Measurements from ENCODE around the gene JPH2.
"Not testable (repeated sequence)": the region's sequence is repeated elsewhere in the genome, so short reads cannot be mapped to it uniquely, and the experiment has no call there.

Gene JPH2

DNA sequence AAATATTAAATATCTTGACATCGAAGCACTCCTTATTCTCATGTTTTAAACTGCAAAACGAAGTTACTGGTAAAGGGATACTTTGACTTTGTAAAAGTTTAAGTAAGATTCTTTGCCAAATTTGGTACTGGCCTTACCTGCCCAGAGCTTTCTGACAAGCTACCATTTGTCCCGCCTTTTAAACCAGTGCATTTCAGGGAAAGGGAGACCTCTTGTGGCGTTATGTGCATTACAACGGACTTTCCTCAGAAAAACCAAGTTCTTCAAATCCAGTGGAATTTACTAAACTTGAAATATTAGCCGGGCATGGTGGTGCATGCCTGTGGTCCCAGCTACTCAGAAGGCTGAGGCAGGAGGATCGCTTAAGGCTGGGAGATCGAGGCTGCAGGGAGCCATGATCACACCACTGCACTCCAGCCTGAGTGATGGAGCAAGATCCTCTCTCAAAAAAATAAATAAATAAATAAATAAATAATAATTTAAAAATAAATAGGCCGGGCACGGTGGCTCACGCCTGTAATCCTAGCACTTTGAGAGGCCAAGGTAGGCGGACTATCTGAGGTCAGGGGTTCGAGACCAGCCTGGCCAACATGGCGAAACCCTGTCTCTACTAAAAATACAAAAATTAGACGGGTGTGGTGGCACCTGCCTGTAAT lies 3.3 kb upstream of the JPH2 start:
- in situ Hi-C loops (cut with HindIII; ENCODE audit: low sequenced_read_pairs): not testable (repeated sequence)

DNA sequence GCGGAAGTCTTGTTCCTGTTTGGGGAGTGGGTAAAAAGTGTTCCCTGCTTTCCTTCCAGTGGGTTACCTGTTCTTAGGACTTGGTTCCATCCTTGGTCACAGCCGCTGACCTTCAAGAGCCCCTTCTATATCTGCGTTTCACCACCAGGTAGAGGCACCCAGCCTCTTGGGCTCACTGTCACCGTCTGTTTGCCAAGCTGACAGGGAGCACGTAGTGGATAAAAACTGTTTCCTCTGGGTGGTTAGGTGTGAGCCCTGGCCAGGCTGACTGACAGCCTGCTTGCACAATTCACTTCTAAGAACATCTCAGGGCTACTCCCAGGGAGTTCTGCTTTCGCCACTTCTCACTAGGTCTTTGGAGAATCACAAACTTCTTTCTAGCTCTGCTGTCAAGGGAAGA lies 1.8 kb upstream of the JPH2 start:
- in situ Hi-C loops (cut with HindIII; ENCODE audit: low sequenced_read_pairs): no loop called here

DNA sequence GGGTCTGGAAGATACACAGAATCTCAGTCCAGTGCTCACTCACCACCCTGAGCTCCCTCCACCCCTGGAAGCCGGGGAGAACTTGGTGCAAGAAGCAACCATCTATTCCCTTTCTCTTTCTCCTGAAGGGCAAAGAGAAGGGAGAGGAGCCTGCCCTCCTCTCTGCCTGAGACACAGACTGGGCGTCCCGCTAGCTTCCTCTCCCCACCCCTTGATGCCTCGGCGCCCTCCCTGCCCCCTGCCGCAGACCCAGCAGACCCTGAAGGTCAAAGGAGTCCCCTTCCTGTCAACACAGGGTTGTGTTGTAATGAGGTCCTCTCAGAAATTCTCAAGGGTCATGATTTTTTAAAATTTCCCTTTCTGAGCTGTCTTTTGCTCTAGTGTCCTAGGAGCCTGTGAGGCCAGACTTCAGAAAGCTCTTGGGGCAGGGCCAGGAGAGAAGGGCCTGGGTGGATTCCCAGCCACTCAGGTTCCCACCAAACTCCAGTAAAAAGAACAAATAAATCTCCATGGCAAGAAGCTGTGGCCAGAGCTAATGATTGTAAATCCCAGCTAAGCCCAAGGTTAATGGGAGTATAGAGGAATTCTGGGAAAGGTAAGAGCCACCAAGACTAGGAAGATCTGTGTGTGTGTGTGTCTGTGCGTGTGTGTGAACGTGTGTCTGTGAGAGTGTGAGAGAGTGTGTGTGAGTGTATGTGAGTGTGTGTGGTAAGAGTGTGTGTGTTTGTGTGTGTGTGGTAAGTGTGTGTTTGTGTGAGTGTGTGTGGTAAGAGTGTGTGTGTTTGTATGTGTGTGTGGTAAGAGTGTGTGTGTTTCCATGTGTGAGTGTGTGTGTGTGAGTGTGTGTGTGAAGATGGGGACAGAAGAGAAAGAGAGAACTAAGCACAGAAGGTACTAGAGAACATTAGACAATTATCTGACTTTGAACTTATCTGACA lies 1.1 kb upstream of the JPH2 start:
- in situ Hi-C loops (cut with HindIII; ENCODE audit: low sequenced_read_pairs): no loop called here

DNA sequence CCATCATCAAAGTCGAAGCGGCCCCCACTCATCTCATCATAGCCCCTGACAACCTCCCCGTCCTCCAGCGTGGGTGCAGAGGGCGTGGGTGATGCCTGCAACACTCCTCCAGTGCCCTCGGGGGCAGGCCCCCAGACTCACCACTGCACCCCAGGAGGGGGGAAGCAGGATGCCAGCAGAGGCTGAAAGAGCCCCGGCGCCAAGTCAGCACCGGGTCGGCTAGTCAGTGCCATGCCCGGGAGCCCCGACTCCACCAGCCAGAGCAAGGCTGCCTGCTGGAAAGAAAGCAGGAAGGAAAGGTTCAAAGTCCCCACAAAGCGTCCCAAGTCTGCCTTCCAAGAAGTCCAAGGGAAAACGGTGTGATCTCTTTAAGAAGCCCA lies 324 bp downstream of the JPH2 start:
- in situ Hi-C loops (cut with HindIII; ENCODE audit: low sequenced_read_pairs): no loop called here

DNA sequence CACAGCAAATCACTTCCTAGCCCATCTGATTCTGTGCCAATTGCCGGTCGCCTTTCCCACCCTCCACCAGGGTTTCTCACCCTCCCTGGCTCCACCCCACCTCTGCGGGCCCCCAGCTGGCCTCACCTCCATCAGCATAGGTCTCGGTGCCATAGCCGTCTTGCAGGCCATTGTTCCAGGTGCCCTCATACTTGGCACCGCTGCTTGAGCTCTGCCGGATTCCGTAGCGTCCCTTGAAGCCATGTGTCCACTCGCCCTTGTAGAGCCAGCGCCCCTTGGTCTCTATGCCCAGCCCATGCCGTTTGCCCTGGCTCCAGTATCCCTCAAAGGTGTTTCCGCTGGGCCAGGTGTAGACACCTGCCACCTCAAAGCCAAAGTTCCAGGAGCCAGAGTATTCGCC lies 787 bp downstream of the JPH2 start:
- in situ Hi-C loops (cut with HindIII; ENCODE audit: low sequenced_read_pairs): no loop called here

DNA sequence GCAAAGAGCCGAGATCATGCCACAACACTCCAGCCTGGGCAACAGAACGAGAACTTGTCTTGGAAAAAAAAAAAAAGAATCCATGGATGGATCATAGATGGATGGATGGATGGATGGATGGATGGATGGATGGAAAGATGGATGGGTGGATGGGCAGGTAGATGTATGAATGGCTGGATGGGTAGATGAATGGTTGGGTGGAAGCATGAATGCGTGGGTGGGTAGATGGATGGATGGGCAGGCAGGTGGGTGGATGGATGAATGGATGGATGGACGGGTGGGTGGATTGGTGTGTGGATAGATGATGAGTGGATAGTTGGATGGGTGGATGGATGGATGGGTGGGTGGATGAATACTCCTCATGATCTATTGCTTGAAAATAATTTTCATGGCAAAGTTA lies 1.4 kb downstream of the JPH2 start:
- in situ Hi-C loops (cut with HindIII; ENCODE audit: low sequenced_read_pairs): no loop called here

DNA sequence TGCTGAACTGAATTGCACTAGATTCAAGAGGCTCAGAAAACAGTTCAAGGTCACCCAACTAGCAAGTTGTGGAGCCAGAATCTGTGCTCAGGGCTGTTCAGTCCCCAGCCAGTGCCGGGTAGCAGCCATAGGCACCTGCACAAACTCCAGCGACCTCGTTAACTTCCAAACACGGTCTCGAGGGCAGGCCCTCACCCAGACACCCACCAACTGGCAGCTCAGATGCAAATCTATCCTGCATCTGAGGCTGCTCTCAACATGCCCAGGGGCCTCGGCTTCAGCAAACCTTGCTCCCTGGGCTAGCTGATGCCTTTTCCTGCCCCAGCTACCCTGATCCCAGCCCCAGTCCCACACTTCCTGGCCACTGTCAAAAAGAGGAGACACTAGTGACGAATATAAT lies 3.7 kb downstream of the JPH2 start:
- in situ Hi-C loops (cut with HindIII; ENCODE audit: low sequenced_read_pairs): no loop called here

DNA sequence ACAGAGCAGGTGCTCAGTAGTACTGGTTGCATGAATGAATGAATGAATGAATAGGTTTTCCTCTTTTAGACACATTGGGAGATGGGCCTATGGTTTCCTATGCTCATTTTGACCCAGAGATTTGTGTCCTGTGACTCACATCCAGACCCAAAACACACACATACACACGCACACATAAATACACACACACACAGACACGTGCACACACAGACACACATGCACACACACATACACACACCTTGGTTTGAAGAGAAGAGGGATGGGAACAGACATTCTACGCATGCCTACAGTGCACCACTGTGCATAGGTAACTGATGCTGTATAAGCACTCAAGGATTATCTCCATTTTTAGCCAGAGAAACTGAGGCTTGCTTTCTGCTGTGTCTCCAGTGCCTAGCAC lies 4.1 kb downstream of the JPH2 start:
- in situ Hi-C loops (cut with HindIII; ENCODE audit: low sequenced_read_pairs): no loop called here

DNA sequence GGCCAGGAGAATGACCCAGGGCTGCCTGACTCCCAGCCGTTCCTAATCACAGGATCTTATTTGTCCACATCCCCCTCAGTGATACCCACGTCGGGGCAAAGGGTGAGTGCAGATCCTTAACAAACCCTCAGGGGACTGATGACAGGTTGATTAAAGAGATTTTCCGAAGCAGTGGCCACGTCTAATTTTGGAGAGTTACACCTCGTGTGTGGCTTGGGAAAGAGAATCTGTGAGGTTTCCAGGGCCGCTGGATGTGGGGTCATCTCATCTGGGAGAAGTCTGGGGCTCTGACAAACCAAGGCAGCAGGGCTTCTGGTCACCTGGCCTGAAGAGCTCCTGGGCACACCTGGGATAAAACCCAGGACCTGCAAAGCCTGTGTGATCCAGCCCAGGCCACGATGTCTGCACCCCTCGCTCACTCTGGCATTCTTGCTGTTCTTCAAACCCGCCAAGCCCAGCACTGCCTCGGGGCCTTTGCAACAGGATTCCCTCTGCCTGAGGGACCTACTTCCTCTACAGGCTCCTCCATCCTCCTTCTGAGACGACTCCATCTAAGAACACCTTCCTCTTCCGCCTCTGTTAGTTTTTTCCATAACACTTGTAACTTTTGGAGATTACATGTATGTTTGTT lies 4.7 kb downstream of the JPH2 start:
- in situ Hi-C loops (cut with HindIII; ENCODE audit: low sequenced_read_pairs): no loop called here

DNA sequence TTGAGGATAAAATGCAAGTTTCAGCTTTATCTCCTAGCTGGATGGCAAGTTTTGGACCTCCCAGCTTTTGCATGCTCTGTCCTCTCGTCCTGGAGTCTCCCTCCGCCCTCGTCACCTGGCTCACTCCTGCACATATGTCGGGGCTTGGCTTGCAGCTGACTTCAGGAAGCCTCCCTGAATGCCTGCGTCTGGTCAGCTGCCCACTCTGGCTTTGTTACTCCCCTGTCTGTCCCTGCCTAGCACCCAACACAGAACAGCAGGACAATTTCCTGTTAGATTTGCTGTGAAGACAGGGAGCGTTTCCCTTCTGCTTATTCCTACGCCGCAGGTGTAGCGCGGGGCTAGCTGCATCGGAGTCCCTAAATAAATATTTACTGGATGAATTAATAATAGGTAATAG lies 5.4 kb downstream of the JPH2 start:
- in situ Hi-C loops (cut with HindIII; ENCODE audit: low sequenced_read_pairs): no loop called here

DNA sequence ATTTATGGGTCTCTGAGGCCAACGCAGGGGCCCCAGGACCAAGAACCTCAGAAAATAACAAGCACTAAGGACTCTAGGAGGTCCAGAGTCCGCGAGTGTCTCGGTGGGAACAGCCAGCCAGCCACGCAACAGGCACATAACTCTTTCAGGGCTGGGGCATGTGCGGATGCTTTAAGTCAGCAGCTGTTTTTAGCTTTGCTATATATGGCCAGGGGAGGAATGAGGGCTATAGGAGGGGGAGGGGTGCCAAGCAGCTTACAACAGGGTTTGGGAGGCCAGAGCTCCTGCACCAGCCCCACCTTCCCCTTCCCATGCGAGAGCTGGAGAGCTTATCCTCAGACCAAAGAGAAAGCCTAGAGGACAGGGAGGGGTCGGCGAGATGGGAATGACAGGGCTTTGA lies 6.2 kb downstream of the JPH2 start:
- in situ Hi-C loops (cut with HindIII; ENCODE audit: low sequenced_read_pairs): no loop called here

DNA sequence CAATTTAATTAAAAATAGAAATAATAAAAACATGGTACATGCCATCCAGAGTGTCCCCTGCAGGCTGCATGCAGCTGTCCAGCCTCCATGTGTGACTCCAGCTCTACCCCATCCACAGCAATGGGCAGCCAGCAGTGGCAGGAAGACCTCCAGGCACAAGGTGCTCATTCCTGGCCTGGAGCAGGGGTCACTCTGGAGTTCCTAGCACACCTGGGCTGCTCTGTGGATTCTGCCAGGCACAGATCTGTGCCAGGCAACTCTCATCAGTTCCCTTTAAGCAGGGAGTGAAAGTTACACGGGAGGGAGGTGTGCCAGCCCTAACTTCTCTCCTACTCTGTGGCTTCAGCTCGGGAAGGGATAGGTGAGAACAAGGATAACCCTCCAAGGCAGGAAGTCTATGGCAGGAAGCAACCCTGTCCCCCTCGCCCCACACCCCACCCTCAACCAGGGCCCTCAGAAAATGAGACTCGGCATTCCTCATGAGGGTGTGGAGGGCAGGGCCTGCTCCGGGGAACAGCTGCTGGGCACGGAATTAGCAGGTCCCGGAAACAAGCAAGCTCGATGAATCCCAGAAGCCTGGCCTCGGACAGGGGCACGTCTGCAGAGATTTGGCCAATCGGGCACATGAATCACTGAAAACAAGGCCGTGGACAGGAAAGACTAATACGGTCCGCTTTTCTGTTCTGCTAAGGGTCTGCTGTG lies 10.0 kb downstream of the JPH2 start:
- in situ Hi-C loops (cut with HindIII; ENCODE audit: low sequenced_read_pairs): no loop called here

DNA sequence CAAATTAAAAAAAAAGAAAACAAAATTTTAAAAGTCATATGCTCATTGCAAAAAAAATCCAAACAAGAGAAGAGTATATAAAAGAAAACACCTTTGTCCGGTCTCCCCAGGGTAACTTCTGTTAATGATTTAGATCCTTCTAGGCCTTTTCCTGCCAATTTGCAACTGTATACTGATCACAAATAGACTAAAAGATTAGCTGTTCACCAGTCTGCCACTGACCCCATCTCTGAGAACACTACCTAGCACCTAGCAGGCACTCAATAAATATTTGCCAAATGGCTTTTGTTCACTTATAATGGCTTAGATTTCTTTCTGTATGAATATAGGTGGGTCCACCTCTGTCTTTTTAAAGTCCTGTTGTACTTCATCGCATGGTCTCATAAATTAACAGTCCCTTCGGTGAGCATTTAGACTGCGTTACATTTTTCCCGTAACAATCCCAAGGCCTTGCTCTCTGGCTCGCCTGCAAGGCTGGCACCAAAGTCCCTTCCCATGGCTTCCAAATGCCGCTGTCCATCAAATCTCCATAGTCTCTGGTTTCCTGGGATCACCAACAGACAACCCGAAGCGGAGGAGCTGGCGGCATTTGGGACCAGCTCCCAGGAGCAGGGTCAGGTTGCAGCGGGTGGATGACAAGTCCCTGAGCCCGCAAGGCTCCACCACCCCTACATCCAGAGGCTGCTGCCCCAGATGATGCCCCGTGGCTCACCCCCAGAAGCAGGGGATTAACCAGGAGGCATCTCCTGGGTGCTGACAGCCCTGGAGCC lies 11.8 kb downstream of the JPH2 start:
- in situ Hi-C loops (cut with HindIII; ENCODE audit: low sequenced_read_pairs): no loop called here

DNA sequence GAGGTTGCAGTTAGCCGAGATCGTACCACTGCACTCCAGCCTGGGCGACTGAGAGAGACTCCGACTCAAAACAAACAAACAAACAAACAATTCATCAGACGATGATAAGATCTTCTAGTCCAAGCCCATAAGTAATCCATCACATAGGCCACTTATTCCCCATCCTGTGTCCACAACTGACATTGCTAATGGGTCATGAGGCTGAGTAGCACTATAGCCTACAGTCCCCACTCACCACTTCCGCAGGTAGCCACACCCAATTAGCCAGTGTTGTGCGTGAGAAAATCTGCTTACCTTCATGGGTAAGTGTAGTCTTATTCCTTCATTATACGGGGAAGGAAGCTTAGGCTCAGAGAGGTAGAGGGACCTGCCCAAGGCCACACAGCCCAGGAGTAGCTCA lies 13.1 kb downstream of the JPH2 start:
- in situ Hi-C loops (cut with HindIII; ENCODE audit: low sequenced_read_pairs): no loop called here

DNA sequence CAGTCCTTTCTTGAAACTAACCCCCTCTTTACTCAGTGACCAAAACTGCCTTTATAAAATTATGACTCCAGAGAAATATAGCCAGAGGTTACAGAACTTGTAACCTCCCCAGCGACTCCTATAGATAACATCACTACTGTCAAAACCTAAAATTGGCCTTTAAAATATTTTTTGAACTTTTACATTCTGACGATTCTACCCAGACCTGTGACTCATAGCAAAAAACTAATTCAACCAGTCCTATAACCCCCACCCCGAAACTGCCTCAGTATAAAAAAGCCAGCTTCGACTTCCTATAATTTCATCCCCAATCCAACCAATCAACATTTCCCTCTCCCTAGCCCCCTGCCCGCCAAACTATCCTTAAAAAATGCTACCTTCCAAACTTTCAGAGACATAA lies 13.9 kb downstream of the JPH2 start:
- in situ Hi-C loops (cut with HindIII; ENCODE audit: low sequenced_read_pairs): no loop called here

DNA sequence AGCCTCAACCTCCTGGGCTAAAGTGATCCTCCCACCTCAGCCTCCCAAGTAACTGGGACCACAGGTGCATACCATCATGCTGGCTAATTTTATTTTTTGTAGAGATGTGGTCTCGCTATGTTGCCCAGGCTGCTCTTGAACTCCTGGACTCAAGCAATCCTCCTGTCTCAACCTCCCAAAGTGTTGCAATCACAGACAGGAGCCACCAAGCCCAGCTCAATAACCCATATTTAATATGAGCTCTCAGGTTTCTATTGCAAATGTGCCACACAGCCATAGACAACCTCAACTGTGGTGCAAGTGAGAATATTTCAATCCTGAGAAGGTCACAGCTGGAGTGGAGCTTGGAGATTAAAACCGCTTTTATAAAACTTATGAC lies 14.4 kb downstream of the JPH2 start:
- in situ Hi-C loops (cut with HindIII; ENCODE audit: low sequenced_read_pairs): no loop called here

DNA sequence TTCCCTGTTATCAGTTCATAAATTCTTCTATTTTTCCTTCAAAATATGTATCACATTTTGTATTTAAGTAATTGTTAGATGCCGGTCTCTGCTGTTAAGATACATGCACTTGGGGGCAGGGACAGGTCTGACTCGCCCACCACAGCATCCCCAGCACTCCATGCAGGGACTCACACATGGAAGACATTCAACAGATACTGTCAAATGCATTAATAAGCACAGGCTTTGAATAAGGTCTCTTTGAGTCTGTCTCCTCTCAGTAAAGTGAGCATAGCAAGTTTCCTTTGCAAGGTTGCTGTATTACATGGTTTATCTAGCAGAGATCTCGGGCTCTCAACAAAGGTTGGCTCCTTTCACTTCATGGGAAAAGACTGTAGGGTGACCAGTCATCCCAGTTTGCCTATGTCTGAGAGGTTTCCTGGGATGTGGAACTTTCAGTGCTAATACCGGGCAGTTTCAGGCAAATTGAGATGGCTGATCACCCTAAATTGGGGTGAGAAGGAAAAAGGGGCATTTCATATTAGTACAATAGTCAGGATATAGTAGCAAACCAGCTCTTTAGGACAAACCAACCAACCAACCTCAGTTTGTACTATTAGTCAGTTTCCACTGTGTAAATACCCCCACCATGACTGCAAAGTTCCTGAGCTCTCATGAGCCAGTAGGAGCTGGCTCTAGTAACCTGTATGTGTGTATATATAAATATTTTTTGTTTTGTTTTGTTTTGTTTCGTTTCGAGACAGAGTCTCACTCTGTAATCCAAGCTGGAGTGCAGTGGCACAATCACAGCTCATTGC lies 15.0 kb downstream of the JPH2 start:
- in situ Hi-C loops (cut with HindIII; ENCODE audit: low sequenced_read_pairs): no loop called here

DNA sequence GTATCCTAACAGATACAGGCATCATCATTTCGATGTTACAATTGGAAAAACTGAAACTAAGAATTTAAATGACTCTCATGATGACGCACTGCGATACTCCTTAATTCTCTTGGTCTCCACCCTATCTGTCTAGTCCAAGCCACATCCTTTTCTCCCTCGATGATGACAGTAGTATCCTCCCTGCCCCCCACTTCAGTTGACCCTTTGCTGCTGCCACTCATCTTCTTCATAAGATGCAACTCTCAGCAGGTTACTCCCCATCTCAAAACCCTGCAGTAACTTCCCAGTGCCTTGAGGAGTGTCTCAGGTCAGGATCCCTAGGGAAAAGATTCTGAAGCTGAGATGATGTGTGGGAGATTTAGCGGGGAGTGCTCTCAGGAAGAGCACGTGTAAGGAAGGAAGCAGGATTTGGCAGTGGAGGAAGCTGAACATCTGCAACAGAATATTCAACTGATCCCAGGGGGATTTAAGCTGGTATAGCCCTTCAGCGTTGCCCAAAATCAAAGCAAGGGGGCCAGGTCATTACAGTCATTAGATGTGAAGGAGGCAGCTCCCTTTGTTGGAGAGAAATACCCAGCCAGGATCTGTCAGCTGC lies 16.1 kb downstream of the JPH2 start:
- in situ Hi-C loops (cut with HindIII; ENCODE audit: low sequenced_read_pairs): no loop called here

DNA sequence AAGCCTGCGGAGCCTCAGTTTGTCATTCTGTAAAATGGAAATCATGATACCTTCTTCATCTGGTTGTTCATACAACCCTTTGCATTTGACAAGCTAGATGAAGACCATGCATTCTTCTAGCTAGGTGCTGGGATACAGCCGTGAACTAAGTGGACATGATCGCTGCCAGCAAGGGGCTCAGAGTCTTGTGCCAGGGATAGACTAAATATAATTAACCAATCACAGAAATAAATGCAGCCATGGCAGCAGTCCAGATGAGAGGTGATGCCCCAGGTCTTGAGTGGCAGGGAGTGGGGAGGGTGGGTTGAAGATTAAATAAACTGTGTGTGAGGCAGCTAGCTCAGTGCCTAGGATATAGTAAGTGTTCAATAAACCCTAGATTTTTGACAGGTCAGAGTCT lies 19.3 kb downstream of the JPH2 start:
- in situ Hi-C loops (cut with HindIII; ENCODE audit: low sequenced_read_pairs): no loop called here

DNA sequence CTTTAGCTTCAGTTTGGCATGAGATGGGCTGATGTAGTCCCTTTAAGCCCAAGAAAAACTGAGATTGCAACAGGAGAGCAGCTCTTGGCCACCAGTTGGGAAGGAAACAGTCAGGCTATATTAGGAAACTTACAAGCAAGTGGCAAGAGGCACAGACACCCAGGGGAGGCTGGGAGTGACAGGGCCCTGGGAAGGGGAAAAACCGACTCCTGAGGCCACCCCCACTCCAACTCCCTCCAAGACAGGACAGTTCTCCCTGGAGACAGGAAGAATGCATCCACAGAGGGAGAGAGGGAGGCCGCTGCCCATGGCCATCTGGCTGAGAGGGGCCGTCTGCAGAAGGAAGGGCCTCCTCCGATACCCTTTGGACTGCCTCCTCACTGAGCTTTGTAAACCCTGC lies 20.5 kb downstream of the JPH2 start:
- in situ Hi-C loops (cut with HindIII; ENCODE audit: low sequenced_read_pairs): no loop called here

Measured in endothelial cell of hepatic sinusoid (primary cell).